SK-N-SH (cell line): Measurements from ENCODE around the gene C5orf52.

Source experiments
- FOXM1 ChIP-seq: IDR thresholded peaks from 2 replicates; pipeline ENCODE4 v1.4.0; 2012; ENCODE audit warnings: low read depth, mild to moderate bottlenecking
- NRF1 ChIP-seq: IDR thresholded peaks from 2 replicates; pipeline ENCODE4 v1.6.1; 2012; ENCODE audit warnings: low read depth, mild to moderate bottlenecking, low read length
- SIN3A ChIP-seq: IDR thresholded peaks from 2 replicates; pipeline ENCODE4 v1.6.1; 2012; ENCODE audit warnings: low read depth, mild to moderate bottlenecking, low read length, moderate library complexity, borderline replicate concordance
- SMC3 ChIP-seq: IDR thresholded peaks from 2 replicates; pipeline ENCODE4 v1.6.1; 2012; ENCODE audit warnings: low read depth, low read length, improper control_type of control experiment
- TAF1 ChIP-seq: IDR thresholded peaks from 2 replicates; pipeline ENCODE4 v1.6.1; 2012; ENCODE audit warnings: low read depth, mild to moderate bottlenecking, low read length, moderate library complexity, borderline replicate concordance
- TF ChIP-seq, protein P1 (sequence below): fragments of 200-600 bp; sonication (generic); IDR thresholded peaks from 2 replicates; pipeline ENCODE4 v1.6.1; 2017; ENCODE audit warnings: antibody characterized with exemption, mild to moderate bottlenecking, moderate library complexity
- TF ChIP-seq, protein P2 (sequence below): fragments of 150-350 bp; IDR thresholded peaks from 2 replicates; pipeline ENCODE4 v1.6.1; 2016; ENCODE audit warnings: mild to moderate bottlenecking, low read depth, low read length

DNA sequence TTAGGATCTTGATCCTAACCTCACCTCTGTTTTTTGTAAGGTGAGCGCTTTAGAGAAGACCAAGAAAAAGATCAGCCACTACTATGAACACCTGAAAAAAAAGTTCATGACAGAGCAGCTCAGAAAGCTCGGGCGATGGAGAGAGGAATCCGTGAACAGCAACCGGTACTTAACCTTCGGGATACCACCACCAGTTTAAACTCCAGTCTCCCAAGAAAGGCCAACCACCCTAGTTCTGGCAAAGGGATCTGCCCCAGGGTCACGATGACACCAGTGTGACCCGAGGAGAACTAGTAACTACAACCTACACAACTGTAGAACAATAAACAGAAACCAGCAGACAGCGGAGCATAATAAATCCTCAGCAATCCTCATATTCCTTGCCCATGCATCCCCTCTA, 8.5 kb downstream of the C5orf52 start:
- TF ChIP-seq, protein P1, sequence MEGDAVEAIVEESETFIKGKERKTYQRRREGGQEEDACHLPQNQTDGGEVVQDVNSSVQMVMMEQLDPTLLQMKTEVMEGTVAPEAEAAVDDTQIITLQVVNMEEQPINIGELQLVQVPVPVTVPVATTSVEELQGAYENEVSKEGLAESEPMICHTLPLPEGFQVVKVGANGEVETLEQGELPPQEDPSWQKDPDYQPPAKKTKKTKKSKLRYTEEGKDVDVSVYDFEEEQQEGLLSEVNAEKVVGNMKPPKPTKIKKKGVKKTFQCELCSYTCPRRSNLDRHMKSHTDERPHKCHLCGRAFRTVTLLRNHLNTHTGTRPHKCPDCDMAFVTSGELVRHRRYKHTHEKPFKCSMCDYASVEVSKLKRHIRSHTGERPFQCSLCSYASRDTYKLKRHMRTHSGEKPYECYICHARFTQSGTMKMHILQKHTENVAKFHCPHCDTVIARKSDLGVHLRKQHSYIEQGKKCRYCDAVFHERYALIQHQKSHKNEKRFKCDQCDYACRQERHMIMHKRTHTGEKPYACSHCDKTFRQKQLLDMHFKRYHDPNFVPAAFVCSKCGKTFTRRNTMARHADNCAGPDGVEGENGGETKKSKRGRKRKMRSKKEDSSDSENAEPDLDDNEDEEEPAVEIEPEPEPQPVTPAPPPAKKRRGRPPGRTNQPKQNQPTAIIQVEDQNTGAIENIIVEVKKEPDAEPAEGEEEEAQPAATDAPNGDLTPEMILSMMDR, result no peak
- TF ChIP-seq TAF1, result no peak
- TF ChIP-seq NRF1, result no peak
- TF ChIP-seq SIN3A, result no peak
- TF ChIP-seq FOXM1, result no peak
- no peak for TF ChIP-seq SMC3
- TF ChIP-seq, protein P2, sequence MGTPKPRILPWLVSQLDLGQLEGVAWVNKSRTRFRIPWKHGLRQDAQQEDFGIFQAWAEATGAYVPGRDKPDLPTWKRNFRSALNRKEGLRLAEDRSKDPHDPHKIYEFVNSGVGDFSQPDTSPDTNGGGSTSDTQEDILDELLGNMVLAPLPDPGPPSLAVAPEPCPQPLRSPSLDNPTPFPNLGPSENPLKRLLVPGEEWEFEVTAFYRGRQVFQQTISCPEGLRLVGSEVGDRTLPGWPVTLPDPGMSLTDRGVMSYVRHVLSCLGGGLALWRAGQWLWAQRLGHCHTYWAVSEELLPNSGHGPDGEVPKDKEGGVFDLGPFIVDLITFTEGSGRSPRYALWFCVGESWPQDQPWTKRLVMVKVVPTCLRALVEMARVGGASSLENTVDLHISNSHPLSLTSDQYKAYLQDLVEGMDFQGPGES, result no peak
